Prostate gland (tissue), 2 donors: Measurements from ENCODE around the gene WBP2NL. TPM values are rescaled to one million over a fixed set of nuclear protein-coding genes. Genes with fewer than 3 reads are reported as not detected.

Source experiments
- DNase-seq: peaks from one replicate; pipeline ENCODE4 v3.0.0-alpha.2; 2019; ENCODE audit warnings: low spot score
- H3K27ac ChIP-seq, 2 donors: fragments of 200-600 bp; sonication (generic); 2 replicates each; pipeline ENCODE4 v1.5.1; 2017 to 2019
- H3K27me3 ChIP-seq: fragments of 200-600 bp; sonication (generic); replicated peaks from 2 replicates; pipeline ENCODE4 v1.5.1; 2019; ENCODE audit not compliant: insufficient read depth
- H3K36me3 ChIP-seq, 2 donors: fragments of 200-600 bp; sonication (generic); 1 replicate in 1 of 2; 2 replicates in 1 of 2; pipeline versions ENCODE4 v1.5.1 to v1.8.1; 2017 to 2019
- H3K4me1 ChIP-seq: fragments of 200-600 bp; sonication (generic); replicated peaks from 2 replicates; pipeline ENCODE4 v1.5.1; 2019
- H3K4me3 ChIP-seq, 2 donors: fragments of 200-600 bp; sonication (generic); 2 replicates each; pipeline ENCODE4 v1.5.1; 2017 to 2019
- H3K9me3 ChIP-seq: fragments of 200-600 bp; sonication (generic); 2 replicates; pipeline ENCODE4 v1.5.1; 2017
- POLR2A ChIP-seq: fragments of 450-650 bp; IDR thresholded peaks from one replicate; pipeline ENCODE4 v1.6.1; 2016; ENCODE audit warnings: antibody characterized with exemption, mild to moderate bottlenecking
- POLR2AphosphoS5 ChIP-seq: sonication (generic); formaldehyde crosslinking; IDR thresholded peaks from one replicate; pipeline ENCODE4 v1.6.1; 2017; ENCODE audit warnings: antibody characterized with exemption
- WGBS: methylation state at CpG from one replicate; pipeline ENCODE4 v1.1.5; 2018; 5-methylcytosine and 5-hydroxymethylcytosine counted together
- intact Hi-C: fragments of 100-400 bp; cut with DNase I; formaldehyde crosslinking; loops from one replicate; pipeline ENCODE4 v1.14.2; 2022
- total RNA-seq, 2 donors: library from RNA; depleted of rRNA; stranded (reverse); fragments of >200 nt; gene quantifications; one replicate each; pipeline ENCODE4 v1.1.0, GENCODE V29; 2016
- TF ChIP-seq, protein P1 (sequence below), 4 experiments: fragments of 200-600 bp in 2 of 4; fragments of 450-650 bp in 2 of 4; sonication (generic) in 2 of 4; IDR thresholded peaks; 1 replicate in 3 of 4; 2 replicates in 1 of 4; pipeline ENCODE4 v1.5.1; 2016 to 2019; ENCODE audit warnings: antibody characterized with exemption in 4 of 4, mild to moderate bottlenecking in 2 of 4, moderate library complexity in 2 of 4

Gene WBP2NL
- total RNA-seq, 2 donors from 2014 or later, result 1.6 to 12.7 TPM

DNA sequence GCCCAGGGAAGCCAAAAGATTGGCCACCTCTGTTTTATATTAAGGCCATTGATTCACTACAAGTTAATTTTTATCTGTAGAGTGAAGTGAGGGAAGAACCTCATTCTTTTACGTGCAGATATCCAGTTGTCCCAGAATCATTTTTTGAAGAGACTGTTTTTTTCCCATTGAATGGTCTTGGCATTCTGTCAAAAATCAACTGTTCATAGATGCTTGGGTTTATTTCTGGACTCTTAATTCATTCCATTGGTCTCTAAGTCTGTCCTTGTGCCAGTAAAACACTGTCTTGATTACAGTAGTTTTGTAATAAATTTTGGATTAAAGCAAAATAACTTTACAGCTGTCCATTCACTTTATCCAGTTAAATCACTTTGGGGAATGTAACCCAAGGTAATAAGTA is 26.8 kb downstream of the WBP2NL start:
- WGBS, result 28% methylated on average over 1 of the region's 1 CpG
- TF ChIP-seq, protein P1, sequence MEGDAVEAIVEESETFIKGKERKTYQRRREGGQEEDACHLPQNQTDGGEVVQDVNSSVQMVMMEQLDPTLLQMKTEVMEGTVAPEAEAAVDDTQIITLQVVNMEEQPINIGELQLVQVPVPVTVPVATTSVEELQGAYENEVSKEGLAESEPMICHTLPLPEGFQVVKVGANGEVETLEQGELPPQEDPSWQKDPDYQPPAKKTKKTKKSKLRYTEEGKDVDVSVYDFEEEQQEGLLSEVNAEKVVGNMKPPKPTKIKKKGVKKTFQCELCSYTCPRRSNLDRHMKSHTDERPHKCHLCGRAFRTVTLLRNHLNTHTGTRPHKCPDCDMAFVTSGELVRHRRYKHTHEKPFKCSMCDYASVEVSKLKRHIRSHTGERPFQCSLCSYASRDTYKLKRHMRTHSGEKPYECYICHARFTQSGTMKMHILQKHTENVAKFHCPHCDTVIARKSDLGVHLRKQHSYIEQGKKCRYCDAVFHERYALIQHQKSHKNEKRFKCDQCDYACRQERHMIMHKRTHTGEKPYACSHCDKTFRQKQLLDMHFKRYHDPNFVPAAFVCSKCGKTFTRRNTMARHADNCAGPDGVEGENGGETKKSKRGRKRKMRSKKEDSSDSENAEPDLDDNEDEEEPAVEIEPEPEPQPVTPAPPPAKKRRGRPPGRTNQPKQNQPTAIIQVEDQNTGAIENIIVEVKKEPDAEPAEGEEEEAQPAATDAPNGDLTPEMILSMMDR (IDR thresholded peaks at IDR 0.05), result no peak
- TF ChIP-seq POLR2AphosphoS5, result no peak
- no peak for TF ChIP-seq POLR2A

DNA sequence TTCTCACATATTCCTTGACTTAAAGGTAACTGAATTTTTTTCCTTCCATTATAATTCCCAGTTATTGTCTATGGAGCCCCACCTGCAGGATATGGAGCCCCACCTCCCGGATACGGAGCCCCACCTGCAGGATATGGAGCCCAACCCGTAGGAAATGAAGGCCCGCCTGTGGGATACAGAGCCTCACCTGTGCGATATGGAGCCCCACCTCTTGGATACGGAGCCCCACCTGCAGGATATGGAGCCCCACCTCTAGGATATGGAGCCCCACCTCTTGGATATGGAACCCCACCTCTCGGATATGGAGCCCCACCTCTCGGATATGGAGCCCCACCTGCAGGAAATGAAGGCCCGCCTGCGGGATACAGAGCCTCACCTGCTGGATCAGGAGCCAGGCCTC is 28.1 kb downstream of the WBP2NL start:
- H3K4me1 ChIP-seq, result no peaks in the 10 kb centered on the region
- intact Hi-C loops, result no loop called here
- no peaks in the 10 kb centered on the region for H3K27me3 ChIP-seq
- DNase-seq, result no peak
- H3K9me3 ChIP-seq, result no peaks in the 10 kb centered on the region
- WGBS, result 95% methylated on average over 10 of the region's 10 CpGs
- no peaks in the 10 kb centered on the region for H3K36me3 ChIP-seq
- TF ChIP-seq, protein P1 (IDR thresholded peaks at IDR 0.05), result no peak
- TF ChIP-seq POLR2AphosphoS5 (no peak), POLR2A (no peak)
- no peak overlapping the region for H3K27ac ChIP-seq
- H3K4me3 ChIP-seq, result no peak overlapping the region

More for the DNA sequence above, 26.8 kb downstream of the WBP2NL start:
- Histone ChIP-seq H3K27me3 (no peaks in the 10 kb centered on the region), H3K4me3 (no peak overlapping the region), H3K27ac (no peak overlapping the region), H3K9me3 (no peaks in the 10 kb centered on the region), H3K4me1 (no peaks in the 10 kb centered on the region), H3K36me3 (no peaks in the 10 kb centered on the region)
- intact Hi-C loops, result no loop called here
- DNase-seq, result no peak

DNA sequence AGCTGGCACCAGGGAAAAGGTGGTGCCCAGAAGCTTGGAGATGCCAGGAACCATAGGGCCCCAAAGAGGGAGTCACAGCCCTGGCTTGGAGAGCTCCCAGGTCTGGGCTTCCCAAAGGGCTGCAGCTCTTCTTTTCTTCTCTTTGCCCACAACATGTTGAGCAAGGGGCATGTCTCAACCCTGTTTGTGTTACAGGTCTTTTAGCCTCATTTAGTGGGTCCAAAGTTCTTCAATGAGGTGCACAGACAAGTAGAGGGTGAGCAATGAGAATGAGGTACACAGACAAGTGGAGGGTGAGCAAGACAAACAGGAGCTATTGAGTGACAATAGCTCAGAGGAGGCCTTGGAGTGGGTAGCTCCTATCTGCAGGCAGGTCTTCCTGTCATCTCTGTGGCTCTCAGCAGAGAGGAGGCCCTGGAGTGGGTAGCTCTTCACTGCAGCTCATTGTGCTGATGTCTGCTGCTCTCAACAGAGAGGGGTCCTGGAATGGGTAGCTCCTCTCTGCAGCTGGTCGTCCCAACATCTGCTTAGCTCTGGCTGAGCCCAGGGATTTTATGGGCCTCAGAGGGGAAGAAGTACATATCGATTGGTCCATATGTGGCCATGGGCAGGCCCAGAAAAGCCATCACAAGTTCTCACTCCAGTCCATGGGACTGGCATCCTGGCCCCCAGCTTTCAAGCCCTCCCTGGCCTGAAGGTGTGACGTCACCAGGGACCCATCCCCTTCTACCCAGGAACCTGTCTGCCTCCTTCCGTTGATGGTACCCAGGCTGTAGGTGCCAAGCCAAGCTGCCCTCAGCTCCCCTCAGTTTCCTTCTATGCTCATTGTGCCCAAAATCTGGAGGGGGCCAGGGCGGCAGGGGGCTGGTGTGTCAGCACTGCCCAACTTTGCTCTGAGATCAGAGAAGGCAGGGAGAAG is 34.9 kb downstream of the WBP2NL start:
- Histone ChIP-seq H3K36me3 (no peaks in the 10 kb centered on the region), H3K4me3 (no peak overlapping the region), H3K27me3 (no peaks in the 10 kb centered on the region), H3K27ac (no peak overlapping the region), H3K4me1 (no peaks in the 10 kb centered on the region), H3K9me3 (no peaks in the 10 kb centered on the region)
- DNase-seq, result no peak
- WGBS, result 88% methylated on average over 5 of the region's 5 CpGs
- no peak for TF ChIP-seq POLR2A
- intact Hi-C loops, result no loop called here

DNA sequence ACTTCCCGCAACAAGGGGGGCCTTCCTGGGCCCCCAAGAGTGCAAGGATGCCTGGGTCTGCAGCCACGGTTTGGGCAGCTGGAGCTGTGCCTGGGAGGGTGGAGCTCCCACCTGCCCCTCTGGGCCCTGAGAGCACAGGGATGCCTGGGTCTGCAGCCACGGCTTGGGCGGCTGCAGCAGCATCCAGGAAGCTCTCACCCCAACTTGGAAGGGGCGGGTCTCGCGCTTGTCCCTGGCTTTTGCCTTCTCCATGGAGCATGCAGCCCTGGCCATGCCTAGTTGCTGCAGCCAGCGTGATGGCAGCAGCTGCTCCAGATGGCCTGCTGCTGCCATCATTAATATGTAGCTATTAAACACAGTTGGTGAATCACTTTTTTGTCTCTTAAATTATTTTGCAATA is 36.7 kb downstream of the WBP2NL start:
- H3K9me3 ChIP-seq, result no peaks in the 10 kb centered on the region
- no peak overlapping the region for H3K4me3 ChIP-seq
- no peaks in the 10 kb centered on the region for H3K4me1 ChIP-seq
- TF ChIP-seq, protein P1 (IDR thresholded peaks at IDR 0.05), result no peak
- TF ChIP-seq POLR2A (no peak), POLR2AphosphoS5 (no peak)
- no peaks in the 10 kb centered on the region for H3K36me3 ChIP-seq
- intact Hi-C loops, result no loop called here
- 79% methylated on average over 8 of the region's 8 CpGs for WGBS
- no peaks in the 10 kb centered on the region for H3K27me3 ChIP-seq
- H3K27ac ChIP-seq, result no peak overlapping the region
- DNase-seq, result no peak

DNA sequence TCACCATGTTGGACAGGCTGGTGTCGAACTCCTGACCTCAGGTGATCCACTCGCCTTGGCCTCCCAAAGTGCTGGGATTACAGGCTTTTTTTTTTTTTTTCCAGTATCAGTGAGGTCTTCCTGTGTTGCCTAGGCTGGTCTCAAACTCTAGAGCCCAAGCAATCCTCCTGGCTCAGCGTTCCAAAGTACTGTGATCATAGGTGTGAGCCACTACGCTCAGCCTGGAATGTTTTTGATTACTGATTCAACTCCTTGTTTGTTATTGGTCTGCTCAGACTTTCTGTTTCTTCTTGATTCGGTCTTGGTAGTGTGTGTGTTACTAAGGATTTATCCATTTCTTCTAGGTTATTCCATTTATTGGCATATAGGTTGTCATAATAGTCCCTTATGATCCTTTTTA is 40.7 kb downstream of the WBP2NL start:
- Histone ChIP-seq H3K4me3 (no peak overlapping the region), H3K9me3 (no peaks in the 10 kb centered on the region), H3K27ac (no peak overlapping the region), H3K36me3 (no peaks in the 10 kb centered on the region), H3K27me3 (no peaks in the 10 kb centered on the region), H3K4me1 (no peaks in the 10 kb centered on the region)
- no peak for DNase-seq
- intact Hi-C loops, result no loop called here
- TF ChIP-seq, protein P1 (IDR thresholded peaks at IDR 0.05), result no peak
- no peak for TF ChIP-seq POLR2AphosphoS5
- no peak for TF ChIP-seq POLR2A
- 94% methylated on average over 5 of the region's 5 CpGs for WGBS
